Activated naive CD4-positive, alpha-beta T cell (primary cell): ENCODE measurements around the gene CTAGE8.
"Not testable (repeated sequence)": the region's sequence is repeated elsewhere in the genome, so short reads cannot be mapped to it uniquely, and the experiment has no call there.

Source experiments
- DNase-seq, 4 experiments: peaks; one replicate each; lab custom pipeline; 2025; lab: John Stamatoyannopoulos, UW

CTAGE8 gene, protein sequence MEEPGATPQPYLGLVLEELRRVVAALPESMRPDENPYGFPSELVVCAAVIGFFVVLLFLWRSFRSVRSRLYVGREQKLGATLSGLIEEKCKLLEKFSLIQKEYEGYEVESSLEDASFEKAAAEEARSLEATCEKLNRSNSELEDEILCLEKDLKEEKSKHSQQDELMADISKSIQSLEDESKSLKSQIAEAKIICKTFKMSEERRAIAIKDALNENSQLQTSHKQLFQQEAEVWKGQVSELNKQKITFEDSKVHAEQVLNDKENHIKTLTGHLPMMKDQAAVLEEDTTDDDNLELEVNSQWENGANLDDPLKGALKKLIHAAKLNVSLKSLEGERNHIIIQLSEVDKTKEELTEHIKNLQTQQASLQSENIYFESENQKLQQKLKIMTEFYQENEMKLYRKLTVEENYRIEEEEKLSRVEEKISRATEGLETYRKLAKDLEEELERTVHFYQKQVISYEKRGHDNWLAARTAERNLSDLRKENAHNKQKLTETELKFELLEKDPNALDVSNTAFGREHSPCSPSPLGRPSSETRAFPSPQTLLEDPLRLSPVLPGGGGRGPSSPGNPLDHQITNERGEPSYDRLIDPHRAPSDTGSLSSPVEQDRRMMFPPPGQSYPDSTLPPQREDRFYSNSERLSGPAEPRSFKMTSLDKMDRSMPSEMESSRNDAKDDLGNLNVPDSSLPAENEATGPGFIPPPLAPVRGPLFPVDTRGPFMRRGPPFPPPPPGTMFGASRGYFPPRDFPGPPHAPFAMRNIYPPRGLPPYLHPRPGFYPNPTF

GRCh38 chr7:144269188-144269587 is at the start of gene CTAGE8:
TSS of gene CTAGE8 (minus strand) at chr7:144269288. CDS start at chr7:144269250, 38 bp downstream.
- DNase-seq, result not testable (repeated sequence)

DNA sequence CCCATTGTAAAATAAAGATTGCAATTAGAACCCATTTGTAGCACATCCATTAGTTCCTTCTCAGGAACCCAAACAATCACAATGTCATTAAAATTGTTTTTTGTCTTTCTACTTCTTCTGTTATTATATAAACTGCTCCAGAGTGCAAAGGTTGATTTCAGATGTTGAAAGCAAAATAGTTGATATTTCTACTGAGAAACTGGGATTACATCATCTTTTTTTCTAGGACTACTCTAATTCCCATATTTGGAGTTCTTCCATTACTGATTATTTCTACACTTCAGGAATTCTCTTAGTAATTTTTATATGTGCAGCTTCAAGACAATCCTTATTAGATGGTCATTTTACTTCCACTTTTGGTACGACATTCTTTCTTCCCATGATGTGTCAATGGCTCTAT is 48.4 kb upstream of the CTAGE8 start:
- DNase-seq, result not testable (repeated sequence)

- DNase-seq, result not testable (repeated sequence)
Observed at GRCh38 chr7:144311872-144312469, 42.9 kb upstream of the CTAGE8 start, which contains the start of gene OR2A1. TSS of gene OR2A1 (plus strand) at chr7:144312419. CDS start at chr7:144318125, 5,706 bp downstream.

DNA sequence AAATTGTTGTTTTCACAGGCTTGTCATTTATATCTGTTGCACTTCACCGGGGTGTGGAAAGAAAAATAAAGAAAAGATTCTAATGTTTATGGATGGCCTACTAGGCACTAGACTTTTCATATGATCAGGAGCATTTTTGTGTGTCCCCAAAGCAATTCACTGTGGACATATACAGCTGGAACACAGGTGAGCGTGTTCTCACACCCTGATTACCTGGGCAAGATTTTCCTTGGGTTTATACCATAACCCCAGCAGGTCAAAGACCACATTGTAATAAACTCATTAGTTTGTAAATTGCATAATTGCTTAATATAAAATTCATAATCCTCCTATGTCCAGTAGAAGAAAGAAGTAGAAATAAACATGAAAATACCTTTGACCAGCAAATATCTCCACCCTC is 42.1 kb upstream of the CTAGE8 start:
- not testable (repeated sequence) for DNase-seq

DNA sequence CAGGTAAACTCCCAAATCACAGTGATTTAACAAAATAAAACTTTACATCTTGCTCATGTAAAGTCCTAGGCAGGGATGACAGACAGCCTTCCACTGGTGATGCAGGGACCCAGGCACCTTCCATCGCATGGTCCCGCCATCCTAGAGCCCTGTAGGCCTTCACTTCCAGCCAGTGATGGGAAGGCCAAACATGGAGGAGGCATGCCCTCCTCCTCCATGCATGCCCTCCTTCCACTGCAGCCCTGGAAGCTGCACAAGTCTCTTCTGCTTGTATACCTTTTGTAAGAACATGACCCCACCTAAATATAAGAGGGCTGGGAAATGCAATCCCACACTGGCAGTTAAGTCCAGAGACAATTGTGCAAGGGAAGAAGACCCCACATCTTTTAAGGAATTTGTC is 40.6 kb upstream of the CTAGE8 start:
- DNase-seq, result not testable (repeated sequence)

GRCh38 chr7:144305156-144305555 is 36.1 kb upstream of the CTAGE8 start:
- not testable (repeated sequence) for DNase-seq

DNA sequence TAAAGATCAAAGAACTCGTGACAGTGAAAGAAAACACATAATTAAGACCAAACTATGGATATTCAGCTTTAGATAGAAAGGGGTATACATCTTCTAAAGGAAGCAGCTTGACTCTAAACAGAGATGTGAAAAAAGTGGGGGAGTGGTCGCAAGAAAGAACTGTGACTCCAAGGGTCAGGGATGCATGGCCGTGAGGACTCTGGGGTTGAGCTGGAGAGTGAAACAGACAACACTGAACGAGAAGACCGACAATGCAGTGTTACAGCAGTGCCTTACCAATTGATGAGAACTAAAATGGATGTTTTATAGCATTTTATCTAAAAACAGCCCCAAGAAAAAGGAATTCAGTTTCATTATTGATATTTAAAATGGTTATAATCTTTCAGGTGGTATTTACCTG is 34.5 kb upstream of the CTAGE8 start:
- DNase-seq, result not testable (repeated sequence)

GRCh38 chr7:144302578-144303303 is 33.7 kb upstream of the CTAGE8 start:
- not testable (repeated sequence) for DNase-seq

GRCh38 chr7:144293794-144294499 is 24.9 kb upstream of the CTAGE8 start:
- not testable (repeated sequence) for DNase-seq

GRCh38 chr7:144292384-144293161 is 23.5 kb upstream of the CTAGE8 start:
- DNase-seq, result not testable (repeated sequence)

GRCh38 chr7:144291607-144292006 is 22.5 kb upstream of the CTAGE8 start:
- DNase-seq, result not testable (repeated sequence)

- not testable (repeated sequence) for DNase-seq
Observed at GRCh38 chr7:144287171-144287784, 18.2 kb upstream of the CTAGE8 start.

DNA sequence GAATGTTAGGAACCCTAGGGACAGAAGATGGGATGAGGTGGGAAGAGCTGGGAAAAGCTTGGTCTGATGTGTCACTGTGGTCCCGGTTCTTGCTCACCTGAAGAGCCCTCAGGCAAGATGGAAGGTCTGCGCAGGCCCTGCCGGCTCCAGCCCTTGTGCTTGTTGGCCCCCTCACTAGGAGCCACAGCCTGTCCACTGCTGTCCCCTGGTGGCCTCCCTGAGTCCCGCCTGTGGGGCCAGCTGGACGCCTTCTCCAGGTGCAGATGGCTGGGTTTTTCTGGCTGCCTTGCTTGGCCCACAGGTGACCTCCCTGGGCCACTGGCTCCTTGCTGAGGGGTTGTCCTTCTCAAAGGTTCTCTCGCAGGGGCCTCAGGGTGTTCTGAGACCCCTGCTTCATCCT is 14.6 kb upstream of the CTAGE8 start:
- DNase-seq, result not testable (repeated sequence)

DNA sequence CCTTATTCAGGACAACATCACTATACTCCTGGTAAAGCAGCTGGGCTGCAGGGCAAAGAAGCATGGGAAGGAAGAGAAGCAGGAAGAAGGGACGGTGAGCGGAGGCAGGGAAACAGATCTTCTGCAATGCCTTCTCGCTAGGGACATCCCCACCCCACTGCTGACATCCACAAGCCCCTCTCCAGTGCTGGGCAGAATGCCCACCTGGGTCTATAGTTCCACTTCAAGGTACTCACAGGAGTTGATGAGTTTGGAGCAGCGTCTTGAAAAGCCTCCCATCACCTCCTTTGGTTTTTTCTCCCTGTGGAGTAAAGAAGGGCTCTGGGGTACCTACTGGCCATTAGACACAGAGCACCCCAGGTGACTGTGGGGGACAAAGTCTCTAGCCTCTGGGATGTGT is 13.4 kb upstream of the CTAGE8 start:
- not testable (repeated sequence) for DNase-seq

DNA sequence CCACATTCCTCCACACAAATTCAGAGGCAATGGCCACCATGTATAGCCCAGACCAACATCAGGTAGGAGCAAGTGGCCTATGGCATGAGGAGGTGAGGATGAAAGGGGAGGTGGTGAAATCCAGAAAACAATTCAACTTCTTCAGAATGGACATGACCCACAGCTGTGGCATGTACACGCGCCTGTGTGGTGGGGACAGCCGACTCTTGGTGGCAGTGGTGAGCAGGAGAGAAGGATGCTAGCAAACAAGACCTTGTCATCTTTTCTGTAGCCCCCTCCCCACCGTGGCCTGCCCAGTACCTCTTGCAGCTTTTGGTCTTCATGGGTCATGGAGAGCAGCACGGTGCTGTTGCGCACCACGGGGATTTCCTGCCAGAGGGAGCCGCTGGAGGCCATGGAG is 12.9 kb upstream of the CTAGE8 start:
- not testable (repeated sequence) for DNase-seq

GRCh38 chr7:144280010-144280409 is 10.9 kb upstream of the CTAGE8 start:
- DNase-seq, result not testable (repeated sequence)

DNA sequence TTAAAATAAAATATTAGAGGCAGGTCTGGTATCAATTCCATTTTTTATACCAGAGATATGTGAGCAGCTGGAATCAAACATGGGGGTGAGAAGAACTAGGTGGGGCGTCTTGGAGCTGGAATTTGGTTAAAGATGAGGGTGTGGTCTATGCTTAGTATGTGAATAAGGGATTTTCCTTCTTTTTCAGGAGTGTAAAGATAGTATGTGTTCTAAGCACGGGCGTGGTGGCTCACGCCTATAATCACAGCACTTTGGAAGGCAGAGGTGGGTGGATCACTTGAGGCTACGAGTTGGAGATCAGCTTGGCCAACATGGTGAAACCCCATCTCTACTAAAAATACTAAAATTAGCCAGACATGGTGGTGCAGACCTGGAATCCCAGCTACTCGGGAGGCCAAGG is 6.2 kb upstream of the CTAGE8 start:
- not testable (repeated sequence) for DNase-seq

GRCh38 chr7:144264692-144265091 is 4.4 kb downstream of the CTAGE8 start, which contains the start of gene OR2A7:
TSS of gene OR2A7 (minus strand) at chr7:144264792. CDS start at chr7:144259628, 5,164 bp downstream.
- DNase-seq, result not testable (repeated sequence)

GRCh38 chr7:144262128-144262527 is 7.0 kb downstream of the CTAGE8 start:
- not testable (repeated sequence) for DNase-seq

- not testable (repeated sequence) for DNase-seq
Observed at GRCh38 chr7:144259067-144259466, 10.0 kb downstream of the CTAGE8 start.
